Measurements from ENCODE around the gene GPR132.
A peak's percentile ranks its signal among the peaks of the same experiment; 100 is the strongest.

The GPR132 gene

DNA sequence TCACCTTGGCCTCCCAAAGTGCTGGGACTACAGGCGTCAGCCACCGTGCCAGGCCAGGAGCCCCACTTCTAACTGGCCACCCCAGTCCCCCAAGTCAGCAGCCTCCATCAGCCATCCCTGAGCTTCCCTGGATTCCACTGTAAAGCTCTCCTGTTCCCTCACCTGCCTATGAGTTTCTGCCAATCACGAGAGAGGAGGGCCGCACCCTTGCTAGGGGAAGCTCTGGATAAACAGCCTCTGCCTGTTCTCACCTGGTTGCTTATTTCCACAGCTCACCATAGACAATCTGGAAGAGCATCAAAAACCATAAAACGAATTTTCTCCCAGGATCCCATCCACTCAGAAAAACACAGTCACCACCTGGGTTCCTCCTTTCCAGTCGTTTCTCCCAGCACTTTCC is 49.3 kb downstream of the GPR132 start:
- no peak for DNase-seq

DNA sequence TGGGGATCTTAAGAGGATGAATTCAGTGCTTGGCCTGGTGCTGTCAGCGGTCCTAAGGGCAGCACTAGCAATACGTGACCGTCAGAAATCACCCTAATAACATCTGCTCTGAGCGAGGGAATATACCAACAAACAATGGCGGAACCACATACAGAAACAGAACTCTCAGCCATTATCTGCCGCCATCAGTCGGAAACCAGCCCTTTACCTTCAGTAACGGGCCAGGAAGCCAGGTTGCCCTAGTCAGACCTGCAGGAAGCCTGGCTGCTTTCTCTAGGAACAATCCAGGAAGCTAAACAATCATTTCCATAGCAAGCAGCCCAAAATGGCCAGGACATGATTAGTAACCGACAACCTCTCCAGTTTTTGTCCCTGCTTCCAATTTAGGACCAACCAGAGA is 50.0 kb downstream of the GPR132 start:
- peak; percentile 17 for DNase-seq

DNA sequence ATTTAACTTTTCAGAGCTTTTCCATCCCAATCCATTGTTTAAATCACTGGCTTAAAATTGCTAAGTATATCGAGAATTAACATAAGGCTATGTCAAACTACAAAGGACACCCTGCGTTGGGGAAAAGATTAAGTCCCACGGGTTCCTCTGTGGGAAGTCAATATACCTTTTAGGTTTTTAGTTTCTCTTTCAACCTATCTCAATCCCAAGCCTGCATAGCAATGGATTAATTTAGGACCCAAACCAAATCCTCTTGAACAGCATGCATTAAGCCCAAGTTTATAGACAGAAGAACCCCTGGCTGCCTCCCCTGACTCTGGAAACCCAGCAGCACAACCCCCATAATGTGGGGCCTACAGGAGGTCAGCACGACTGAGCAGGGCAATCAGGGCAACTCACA is 50.6 kb downstream of the GPR132 start:
- no peak for DNase-seq

DNA sequence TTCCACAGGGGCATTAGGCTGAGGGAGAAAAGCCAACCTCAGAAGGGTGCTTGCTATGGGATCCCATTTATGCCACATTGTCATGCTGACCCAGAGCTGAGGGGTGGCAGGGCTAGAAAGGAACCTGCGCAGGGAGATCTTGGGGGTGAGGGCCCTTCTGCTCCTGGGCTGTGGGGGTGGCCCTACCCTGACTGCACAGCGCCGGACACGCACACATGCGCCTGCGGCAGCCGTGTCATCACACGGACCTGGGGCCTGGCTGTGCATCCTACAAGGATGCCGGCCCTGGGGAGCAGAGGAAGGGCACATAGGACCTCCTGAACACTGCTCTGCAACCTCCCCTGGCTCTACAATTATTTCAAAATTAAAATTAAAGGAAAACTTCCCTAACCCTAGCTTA is 51.2 kb downstream of the GPR132 start:
- no peak for DNase-seq

DNA sequence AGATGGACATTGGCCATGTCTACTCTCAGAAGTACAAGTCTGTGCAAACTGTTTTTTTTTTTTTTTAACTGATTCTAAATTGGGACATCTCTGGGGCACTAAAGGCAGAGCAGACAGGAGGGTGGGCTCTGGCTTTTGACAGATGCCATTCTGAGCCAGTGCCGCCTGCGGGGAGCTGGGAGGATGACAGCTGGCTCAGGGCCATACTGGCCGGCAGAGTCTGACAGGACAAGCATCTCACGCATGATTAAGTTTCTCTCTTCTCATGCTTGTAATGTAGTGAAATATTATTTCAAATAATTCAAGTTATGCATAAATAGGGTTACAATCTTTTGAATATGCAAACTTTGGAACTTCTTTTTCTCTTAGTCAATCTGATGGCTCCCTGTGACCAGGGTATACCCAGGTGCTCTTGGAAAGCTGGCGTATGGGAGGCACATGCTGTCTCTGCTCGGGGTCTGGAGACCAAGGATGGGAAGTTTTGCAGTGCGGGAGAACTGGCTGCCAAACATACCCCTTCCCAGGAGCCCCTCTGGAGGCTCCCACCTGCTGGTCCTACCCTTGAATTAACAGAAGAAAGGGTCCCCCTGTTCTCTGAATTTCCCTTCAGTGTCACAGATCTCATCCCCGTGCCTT is 52.0 kb downstream of the GPR132 start:
- no peak for DNase-seq

DNA sequence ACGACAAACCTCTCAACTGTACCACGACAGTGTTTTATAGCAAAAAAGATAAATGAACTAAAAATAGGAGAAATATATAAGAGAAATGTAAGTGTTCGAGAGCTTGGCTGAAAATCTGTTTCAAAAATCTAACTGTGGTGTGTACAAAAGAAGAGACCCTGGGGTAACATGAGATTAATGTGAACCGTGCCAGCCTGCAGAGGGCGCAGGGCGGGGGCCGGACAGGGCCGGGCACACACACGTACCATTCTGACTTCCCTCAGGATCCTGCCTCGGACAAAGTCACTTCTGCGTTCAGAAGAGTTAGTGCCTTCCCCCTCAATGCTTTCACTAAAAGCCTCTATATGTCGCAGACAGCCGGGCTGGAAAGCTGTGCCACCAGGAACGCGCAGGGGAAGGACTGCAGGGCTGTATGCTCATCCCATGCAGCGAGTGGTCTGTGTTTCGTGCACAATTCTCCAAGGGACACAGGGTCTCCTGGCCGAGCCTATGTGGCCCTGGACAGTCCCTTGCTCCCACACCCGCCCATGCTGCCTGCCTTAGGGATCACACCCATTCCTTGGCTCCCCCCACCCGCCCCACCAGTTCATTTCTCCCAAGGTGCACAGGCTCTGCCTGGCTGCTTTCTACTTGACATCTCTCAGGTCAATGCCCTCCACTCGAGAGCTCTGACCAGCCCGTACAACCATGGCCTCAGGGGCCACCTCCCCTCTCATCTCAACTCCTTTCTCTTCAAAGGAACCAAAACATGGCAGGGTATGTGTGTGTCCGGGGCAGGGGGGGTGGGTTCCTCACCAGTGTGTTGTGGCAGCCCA is 52.9 kb downstream of the GPR132 start:
- peak; percentile 12 for DNase-seq

DNA sequence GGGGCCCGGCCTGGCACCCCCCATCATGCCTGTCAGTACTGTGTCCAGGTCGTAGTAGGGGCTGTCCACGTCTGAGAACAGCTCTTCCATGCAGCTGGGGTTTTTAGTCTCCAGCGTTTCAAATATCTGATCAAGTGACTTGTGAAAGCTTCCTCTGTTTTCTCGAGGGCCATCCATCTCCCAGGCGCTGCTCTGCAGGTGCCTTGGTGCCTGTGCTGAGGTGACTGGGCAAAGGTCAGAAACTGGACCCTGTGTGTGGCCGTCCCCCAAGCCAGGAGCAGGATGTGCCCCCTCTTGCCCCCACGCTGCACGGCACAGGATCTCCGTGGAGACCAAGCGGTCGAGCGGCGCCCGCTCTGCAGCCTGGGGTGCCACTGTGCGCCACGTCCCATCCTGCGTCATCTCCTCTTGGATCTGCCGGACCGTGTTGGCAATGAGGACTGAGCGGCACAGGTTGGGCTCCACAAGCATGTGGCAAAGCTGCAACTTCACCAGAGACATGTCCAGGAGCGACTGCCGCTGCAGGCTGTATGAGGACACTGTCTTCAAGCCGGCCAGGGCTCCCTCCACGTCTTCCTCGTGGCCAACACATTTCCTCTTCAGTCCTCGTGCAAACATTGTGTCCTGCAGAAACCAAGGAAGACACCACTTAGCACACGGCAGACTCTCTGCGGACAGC is 53.8 kb downstream of the GPR132 start:
- no peak for DNase-seq

DNA sequence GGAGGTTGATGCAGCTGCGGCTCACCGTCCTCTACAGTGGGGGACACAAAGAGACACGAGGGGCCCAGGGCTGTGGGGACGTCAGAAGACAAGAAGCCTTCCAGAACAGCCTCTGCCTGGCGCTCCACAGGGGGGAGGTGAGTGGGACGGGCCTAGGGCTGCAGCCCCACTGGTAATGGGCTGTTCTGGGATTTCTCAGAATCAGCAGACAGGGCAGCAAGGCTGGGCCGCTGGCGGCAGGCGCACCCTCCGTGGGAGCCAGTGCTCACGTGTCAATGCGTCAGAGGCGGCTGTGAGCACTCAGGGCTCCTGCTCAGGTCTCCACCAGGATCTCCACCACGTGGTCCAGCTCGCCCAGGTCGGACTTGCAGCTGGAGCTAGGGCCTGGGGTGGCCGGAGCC is 54.3 kb downstream of the GPR132 start:
- no peak for DNase-seq

DNA sequence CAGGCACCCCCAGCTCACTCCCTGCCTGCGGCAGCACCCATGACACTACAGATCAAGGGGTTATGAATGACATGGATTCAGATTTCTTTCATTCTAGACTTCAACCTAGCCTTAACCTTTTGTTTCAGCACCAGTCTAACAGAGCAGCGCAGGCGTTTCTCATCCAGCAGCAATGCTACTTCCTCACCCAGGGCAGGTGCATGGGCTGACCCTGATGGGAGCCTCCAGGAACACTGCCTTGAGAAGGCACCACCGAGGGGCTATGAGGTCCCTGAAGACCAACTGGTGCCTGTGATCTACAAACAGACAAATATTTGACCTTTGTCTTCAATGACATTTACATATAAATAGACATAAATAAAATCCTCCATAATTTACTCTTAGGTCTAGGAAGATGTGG is 55.1 kb downstream of the GPR132 start:
- DNase-seq = no peak

DNA sequence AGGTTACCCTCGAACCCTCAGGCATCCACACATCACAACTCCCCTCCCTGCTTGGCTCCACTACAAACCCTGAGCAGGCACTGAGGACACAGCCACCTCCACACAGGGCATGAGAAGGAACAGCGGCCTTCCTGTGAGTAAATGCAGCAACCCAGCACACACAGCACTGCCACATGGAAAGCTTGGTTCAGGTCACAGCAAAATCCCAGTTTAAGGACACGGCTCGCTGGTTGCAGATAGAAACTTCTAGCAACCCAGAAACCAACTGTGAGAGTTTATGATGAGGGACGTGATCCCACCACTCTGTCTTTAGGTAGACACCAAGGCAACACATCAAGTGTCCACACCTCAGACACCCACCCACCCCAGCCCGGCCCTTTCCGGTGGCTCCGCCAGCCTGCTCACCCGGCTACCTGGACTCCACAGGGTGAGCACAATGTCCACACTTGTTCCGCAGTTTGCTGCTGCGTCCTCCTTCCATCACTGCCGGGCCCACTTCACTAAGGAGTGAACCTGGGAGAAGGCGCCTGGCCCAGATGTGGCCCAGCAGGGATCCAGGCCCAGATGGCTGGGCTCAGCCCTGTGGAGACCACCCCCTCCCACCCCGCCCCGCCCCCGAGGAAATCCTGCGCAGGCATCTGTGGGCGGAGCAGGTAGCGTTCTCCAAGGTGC is 57.5 kb downstream of the GPR132 start:
- DNase-seq = no peak

DNA sequence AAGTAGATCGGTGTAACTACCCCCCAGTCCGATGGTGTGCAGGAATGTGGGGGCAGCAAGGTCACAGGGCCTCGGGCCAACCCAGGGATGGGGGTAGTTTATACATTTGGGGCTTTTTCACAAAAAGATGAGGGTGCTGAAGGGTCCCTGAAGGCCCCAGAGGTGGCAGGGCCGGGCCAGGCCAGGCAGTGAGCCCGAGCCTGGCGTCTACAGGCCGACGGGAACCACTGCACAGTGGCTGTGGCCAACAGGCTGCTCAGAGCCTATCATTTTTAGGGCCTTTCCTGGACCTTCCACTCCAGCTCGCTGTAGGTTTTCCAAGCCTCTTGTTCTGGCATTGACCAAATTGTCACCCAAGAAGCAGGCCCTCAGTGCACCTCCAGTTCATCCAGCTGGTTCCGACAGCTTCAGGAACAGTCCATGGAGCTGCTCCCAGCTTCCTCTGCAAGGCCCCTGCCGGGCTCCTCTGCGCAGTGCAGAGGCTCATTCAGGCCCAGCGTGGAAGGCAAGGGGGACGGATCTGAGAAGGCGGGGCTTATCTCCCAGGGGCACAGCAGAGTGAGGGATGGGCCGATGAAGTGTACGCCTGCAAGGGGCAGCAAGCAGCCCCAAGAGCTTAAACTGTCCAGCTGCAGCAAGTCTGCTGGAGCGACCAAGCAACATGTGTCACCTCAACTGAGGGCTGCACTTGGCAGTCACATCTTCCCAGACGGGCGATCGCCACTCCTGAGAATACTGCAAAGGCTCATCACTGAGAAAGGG is 58.2 kb downstream of the GPR132 start:
- DNase-seq = no peak

DNA sequence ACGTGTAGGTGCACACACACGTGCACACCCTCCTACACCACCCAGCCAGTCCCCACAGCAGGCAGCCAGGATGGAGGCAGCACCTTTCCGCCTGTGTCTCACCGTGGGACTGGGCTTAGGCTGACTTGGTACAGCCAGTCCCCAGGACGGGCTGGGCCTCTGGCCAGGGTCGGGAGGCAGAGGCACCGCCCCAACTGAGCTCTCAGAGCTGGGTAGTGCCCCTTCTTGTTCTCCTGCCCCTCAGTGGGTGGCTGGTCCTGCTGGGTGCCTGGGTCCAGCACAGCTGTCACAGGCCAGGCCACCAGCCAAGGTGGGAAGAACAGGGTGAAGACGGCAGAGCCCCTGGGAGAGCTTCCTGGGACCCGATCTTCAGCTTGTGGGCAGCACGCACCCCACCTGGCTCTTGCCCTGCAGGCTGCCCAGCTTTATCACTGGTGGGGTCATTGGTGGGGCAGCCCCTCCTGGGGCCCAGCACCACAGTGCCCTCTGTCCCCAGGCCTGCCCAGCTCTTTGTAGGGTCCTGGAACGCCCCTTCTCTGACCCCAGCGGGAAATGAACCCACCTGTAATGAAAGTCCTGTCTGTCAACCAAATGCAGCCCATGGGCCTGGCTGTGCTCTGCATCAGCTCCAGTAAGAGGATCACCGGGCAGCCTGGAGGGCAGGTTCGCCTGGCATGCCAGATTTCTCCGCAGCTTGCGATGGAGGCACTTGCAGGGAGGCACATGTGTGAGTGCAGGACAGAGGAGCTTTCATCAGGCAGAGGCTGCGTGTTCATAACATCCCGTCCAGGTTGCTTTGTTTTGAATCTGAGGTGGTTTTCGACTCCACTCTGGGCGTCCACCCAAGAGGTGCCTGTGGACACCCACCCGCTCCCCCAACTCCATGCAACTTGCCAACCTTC is 59.0 kb downstream of the GPR132 start:
- no peak for DNase-seq

DNA sequence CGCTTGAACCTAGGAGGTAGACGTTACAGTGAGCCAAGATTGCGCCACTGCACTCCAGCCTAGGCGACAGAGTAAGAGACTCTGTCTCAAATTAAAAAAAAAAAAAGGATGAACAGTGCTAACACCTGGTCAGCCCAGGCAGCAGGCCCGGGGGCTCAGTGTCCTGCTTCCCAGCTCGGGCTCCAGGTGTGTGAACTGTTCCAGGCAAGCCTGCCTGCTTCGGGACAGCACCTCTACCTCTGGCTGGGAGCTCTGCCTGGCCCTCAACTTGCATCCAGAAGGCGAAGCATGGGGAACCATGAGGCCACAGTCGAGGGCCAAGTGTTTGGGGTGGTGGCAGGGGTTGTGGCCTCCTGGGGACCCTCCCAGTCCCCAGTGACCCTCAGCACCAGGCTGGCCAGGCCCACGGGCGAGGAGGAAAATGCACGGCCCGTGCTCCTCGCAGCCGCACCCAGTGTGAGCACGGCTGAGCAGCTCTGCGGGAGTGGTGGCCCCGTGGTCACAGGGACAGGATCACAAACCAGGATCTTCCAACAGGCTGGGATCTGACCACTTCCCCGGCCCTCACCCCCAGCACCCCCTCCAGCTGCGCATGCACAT is 59.8 kb downstream of the GPR132 start:
- DNase-seq = no peak
